GM12874 (cell line): ENCODE results near the gene BSX.

ENCODE experiments used
- CTCF ChIP-seq: IDR thresholded peaks from 2 replicates; pipeline ENCODE4 v1.5.1; 2011; ENCODE audit warnings: low read depth, mild to moderate bottlenecking, control low read depth, low read length, moderate library complexity; ENCODE audit not compliant: insufficient read depth

BSX gene

GRCh38 chr11:122938557-122938956 lies 43.1 kb downstream of the BSX start:
- TF ChIP-seq CTCF = no peak

GRCh38 chr11:122937983-122938382 lies 43.7 kb downstream of the BSX start:
- no peak for TF ChIP-seq CTCF

- TF ChIP-seq CTCF = no peak
Observed at GRCh38 chr11:122933416-122933815, 48.2 kb downstream of the BSX start.

GRCh38 chr11:122931510-122931909 lies 50.1 kb downstream of the BSX start:
- no peak for TF ChIP-seq CTCF
